SK-N-SH (cell line): ENCODE data around the gene RASD2. TPM values are rescaled to one million over a fixed set of nuclear protein-coding genes. Genes with fewer than 3 reads are reported as not detected.

ENCODE experiments used
- CTCF ChIA-PET: fragments of 300-600, 350-600 bp; formaldehyde crosslinking; extraction: SDS; loops from one replicate; lab custom pipeline; 2021; lab: Yijun Ruan, JAX
- POLR2A ChIA-PET: fragments of 350-600 bp; sonication (Branson Sonifier 250); formaldehyde crosslinking; extraction: SDS; loops from one replicate; lab custom pipeline; 2020; ENCODE audit warnings: antibody characterized with exemption, inconsistent platforms; lab: Yijun Ruan, JAX
- DNase-seq: peaks from one replicate; pipeline ENCODE4 v3.0.0; 2012
- H2AFZ ChIP-seq: fragments of 200-600 bp; sonication (generic); 2 replicates; pipeline ENCODE4 v1.8.1; 2016; ENCODE audit warnings: antibody characterized with exemption, mild to moderate bottlenecking, low read depth
- H3F3A ChIP-seq: fragments of 200-600 bp; sonication (generic); replicated peaks from 2 replicates; pipeline ENCODE3; 2016; ENCODE audit warnings: antibody characterized with exemption, mild to moderate bottlenecking; ENCODE audit not compliant: insufficient read depth
- H3K27ac ChIP-seq, 2 experiments: fragments of 200-500 bp in 1 of 2; fragments of 200-600 bp in 1 of 2; sonication (Bioruptor generic) in 1 of 2; sonication (generic), shearing (Covaris generic) in 1 of 2; 2 replicates each; pipeline versions ENCODE4 v1.5.1 to v1.6.1; 2014 to 2016; ENCODE audit warnings: low read depth in 2 of 2, inconsistent platforms in 1 of 2, low read length in 1 of 2, mild to moderate bottlenecking in 1 of 2, mixed read lengths in 1 of 2
- H3K27me3 ChIP-seq: fragments of 200-600 bp; sonication (generic), shearing (Covaris generic); 2 replicates; pipeline ENCODE4 v1.6.1; 2016; ENCODE audit warnings: mixed run types; ENCODE audit not compliant: insufficient read depth
- H3K36me3 ChIP-seq, 2 experiments: fragments of 200-500 bp in 1 of 2; fragments of 200-600 bp in 1 of 2; sonication (Bioruptor generic) in 1 of 2; sonication (generic) in 1 of 2; replicated peaks in 1 of 2; 2 replicates each; pipeline versions ENCODE3 to v1.5.1; 2014 to 2016; ENCODE audit warnings: low read length in 1 of 2, mild to moderate bottlenecking in 1 of 2; ENCODE audit not compliant: insufficient read depth in 2 of 2, control insufficient read depth in 1 of 2
- H3K4me1 ChIP-seq, 2 experiments: fragments of 200-500 bp in 1 of 2; fragments of 200-600 bp in 1 of 2; sonication (Bioruptor generic) in 1 of 2; sonication (generic), shearing (Covaris generic) in 1 of 2; 2 replicates each; pipeline versions ENCODE4 v1.5.1 to v1.6.1; 2014 to 2016; ENCODE audit warnings: low read depth in 1 of 2, low read length in 1 of 2, mixed run types in 1 of 2; ENCODE audit not compliant: insufficient read depth in 2 of 2, control insufficient read depth in 1 of 2
- H3K4me2 ChIP-seq: fragments of 200-600 bp; sonication (generic), shearing (Covaris generic); 2 replicates; pipeline ENCODE4 v1.6.1; 2017; ENCODE audit warnings: mixed run types
- H3K4me3 ChIP-seq, 2 experiments: fragments of 200-500 bp in 1 of 2; fragments of 200-600 bp in 1 of 2; sonication (Bioruptor generic) in 1 of 2; sonication (generic), shearing (Covaris generic) in 1 of 2; 2 replicates each; pipeline versions ENCODE4 v1.5.1 to v1.8.1; 2014 to 2016; ENCODE audit warnings: low read depth in 2 of 2, inconsistent platforms in 1 of 2, low read length in 1 of 2, mild to moderate bottlenecking in 1 of 2, mixed read lengths in 1 of 2, moderate library complexity in 1 of 2
- H3K79me2 ChIP-seq: fragments of 200-600 bp; sonication (generic); 2 replicates; pipeline ENCODE4 v1.8.1; 2017; ENCODE audit warnings: mild to moderate bottlenecking; ENCODE audit not compliant: insufficient read depth
- H3K9ac ChIP-seq: fragments of 200-600 bp; sonication (generic); 2 replicates; pipeline ENCODE4 v1.6.1; 2017; ENCODE audit warnings: mixed run types
- H3K9me2 ChIP-seq: fragments of 200-600 bp; sonication (generic); 2 replicates; pipeline ENCODE4 v1.6.1; 2017; ENCODE audit warnings: mixed run types
- H3K9me3 ChIP-seq: fragments of 200-600 bp; sonication (generic); 2 replicates; pipeline ENCODE4 v1.6.1; 2017; ENCODE audit warnings: mixed run types, mild to moderate bottlenecking, moderate library complexity
- H4K20me1 ChIP-seq: fragments of 200-600 bp; sonication (generic); 2 replicates; pipeline ENCODE4 v1.6.1; 2017; ENCODE audit warnings: mild to moderate bottlenecking, mixed run types; ENCODE audit not compliant: insufficient read depth
- CTCF ChIP-seq: fragments of 200-600 bp; sonication (generic); IDR thresholded peaks from 2 replicates; pipeline ENCODE4 v1.6.1; 2017; ENCODE audit warnings: antibody characterized with exemption, mild to moderate bottlenecking, moderate library complexity
- EZH2phosphoT487 ChIP-seq: fragments of 200-600 bp; sonication (generic); IDR thresholded peaks from 2 replicates; pipeline ENCODE4 v1.6.1; 2017; ENCODE audit warnings: low read depth, mixed run types, mild to moderate bottlenecking, antibody characterized with exemption, moderate library complexity, borderline replicate concordance
- FOXJ3 ChIP-seq: sonication (generic); formaldehyde crosslinking; IDR thresholded peaks from 2 replicates; pipeline ENCODE4 v1.5.1; 2020; ENCODE audit warnings: mild to moderate bottlenecking, missing genetic modification reagents
- JUND ChIP-seq: IDR thresholded peaks from 2 replicates; pipeline ENCODE4 v1.4.0; 2012
- MAX ChIP-seq: IDR thresholded peaks from 2 replicates; pipeline ENCODE4 v1.4.0; 2012; ENCODE audit warnings: low read depth
- NRF1 ChIP-seq: IDR thresholded peaks from 2 replicates; pipeline ENCODE4 v1.6.1; 2012; ENCODE audit warnings: low read depth, mild to moderate bottlenecking, low read length
- PBX3 ChIP-seq: IDR thresholded peaks from 2 replicates; pipeline ENCODE4; 2012
- RAD21 ChIP-seq: IDR thresholded peaks from 2 replicates; pipeline ENCODE4 v1.6.1; 2012; ENCODE audit warnings: mild to moderate bottlenecking, low read length
- RCOR1 ChIP-seq: fragments of 150-350 bp; IDR thresholded peaks from 2 replicates; pipeline ENCODE4 v1.6.1; 2017; ENCODE audit warnings: antibody characterized with exemption, low read length
- SIN3A ChIP-seq: IDR thresholded peaks from 2 replicates; pipeline ENCODE4 v1.6.1; 2012; ENCODE audit warnings: low read depth, mild to moderate bottlenecking, low read length, moderate library complexity, borderline replicate concordance
- SMC3 ChIP-seq: IDR thresholded peaks from 2 replicates; pipeline ENCODE4 v1.6.1; 2012; ENCODE audit warnings: low read depth, low read length, improper control_type of control experiment
- TCF12 ChIP-seq: IDR thresholded peaks from 2 replicates; pipeline ENCODE4 v1.4.0; 2012
- TEAD4 ChIP-seq: IDR thresholded peaks from 2 replicates; pipeline ENCODE4 v1.4.0; 2012; ENCODE audit warnings: mild to moderate bottlenecking, borderline replicate concordance; ENCODE audit not compliant: insufficient read depth
- USF2 ChIP-seq: fragments of 150-350 bp; IDR thresholded peaks from 2 replicates; pipeline ENCODE4 v1.6.1; 2017; ENCODE audit warnings: antibody characterized with exemption, low read length, low read depth, borderline replicate concordance
- YY1 ChIP-seq: IDR thresholded peaks from 2 replicates; pipeline ENCODE4 v1.4.0; 2012; ENCODE audit warnings: low read depth, mild to moderate bottlenecking
- WGBS: methylation state at CpG from one replicate; pipeline ENCODE4 v1.1.6; 2017; ENCODE audit warnings: low lambda C conversion rate; 5-methylcytosine and 5-hydroxymethylcytosine counted together
- polyA plus RNA-seq, 3 experiments: library from polyadenylated mRNA; depleted of rRNA; stranded (reverse); fragments of >200 nt; gene quantifications; 2 replicates each; pipeline ENCODE4 v1.2.3, GENCODE V29; 2012

The RASD2 gene
- polyA plus RNA-seq, 1 of the 3 experiments (the other 2 are of a cell fraction), result 0.30 TPM

GRCh38 chr22:35538801-35539321 is 1.8 kb upstream of the RASD2 start:
- H2AFZ ChIP-seq, result no peak overlapping the region
- ChIA-PET CTCF (interaction anchor here (0.7 to 8.0 kb wide), 13 partner anchors 9 to 108 kb away, joined by 3 to 60 read pairs (median 4); no protein-coding TSS in a partner anchor), POLR2A (no interaction called here)
- H4K20me1 ChIP-seq, result no peaks in the 10 kb centered on the region
- DNase-seq, result peak; percentile 65
- no peaks in the 10 kb centered on the region for H3K36me3 ChIP-seq
- H3K27ac ChIP-seq, result no peak overlapping the region
- H3K9ac ChIP-seq, result no peak overlapping the region
- no peaks in the 10 kb centered on the region for H3K9me2 ChIP-seq
- TF ChIP-seq RAD21, result 0 out of 2 replicates have a peak, but pooled peaks have one; percentile 20
- peak; percentile 62 for TF ChIP-seq CTCF
- TF ChIP-seq JUND, result no peak
- peak; percentile 33; the same call in 1 of the 2 replicates for TF ChIP-seq SMC3
- 29% methylated on average over 2 of the region's 5 CpGs for WGBS
- no peaks in the 10 kb centered on the region for H3K9me3 ChIP-seq
- peaks cover 7% of the 10 kb centered on the region for H3F3A ChIP-seq
- H3K4me2 ChIP-seq, result no peak overlapping the region
- H3K4me3 ChIP-seq, result no peak overlapping the region
- H3K27me3 ChIP-seq, result no peaks in the 10 kb centered on the region
- H3K4me1 ChIP-seq, result peaks cover 11 to 13% of the 10 kb centered on the region in 2 experiments; a peak in 2 of 4 replicates
- H3K79me2 ChIP-seq, result peaks cover 7% of the 10 kb centered on the region; the same call in 1 of the 2 replicates

- H3K4me1 ChIP-seq, result peaks cover 11 to 13% of the 10 kb centered on the region in 2 experiments; a peak in 2 of 4 replicates
- H3K4me3 ChIP-seq, result no peak overlapping the region; a peak in 1 of 4 replicates
- H3K9ac ChIP-seq, result no peak overlapping the region
- H3F3A ChIP-seq, result peaks cover 7% of the 10 kb centered on the region
- H3K9me3 ChIP-seq, result no peaks in the 10 kb centered on the region
- H3K27ac ChIP-seq, result no peak overlapping the region
- TF ChIP-seq RAD21 (no peak), USF2 (no peak), MAX (no peak), FOXJ3 (CRISPR knock-in tag) (no peak), TCF12 (no peak), EZH2phosphoT487 (no peak), SMC3 (no peak), YY1 (no peak), RCOR1 (no peak), PBX3 (no peak), TEAD4 (no peak), SIN3A (no peak), CTCF (no peak), NRF1 (no peak)
- 43% methylated on average over 3 of the region's 3 CpGs for WGBS
- POLR2A ChIA-PET, result no interaction called here
- H3K4me2 ChIP-seq, result peak overlapping the region; percentile 76
- no peaks in the 10 kb centered on the region for H3K27me3 ChIP-seq
- no peaks in the 10 kb centered on the region for H3K9me2 ChIP-seq
- H4K20me1 ChIP-seq, result no peaks in the 10 kb centered on the region
- peaks cover 7% of the 10 kb centered on the region; the same call in 1 of the 2 replicates for H3K79me2 ChIP-seq
- H3K36me3 ChIP-seq, result no peaks in the 10 kb centered on the region
- CTCF ChIA-PET, result interaction anchor here (0.7 to 8.0 kb wide), 8 partner anchors 9 to 65 kb away, joined by 3 to 60 read pairs (median 4); no protein-coding TSS in a partner anchor
- DNase-seq, result no peak
- H2AFZ ChIP-seq, result no peak overlapping the region
Observed at GRCh38 chr22:35539487-35539886, 1.1 kb upstream of the RASD2 start.
